ENCODE data around the gene SETMAR. TPM values are rescaled to one million over a fixed set of nuclear protein-coding genes. Genes with fewer than 3 reads are reported as not detected.

The SETMAR gene
- total and polyA plus RNA-seq, 3 experiments from 2014 or later: 12.0 to 18.6 (median 18.4) TPM

- Mint-ChIP-seq H3K9me3 (peaks cover 5 to 11% (median 9%) of the 10 kb centered on the region in 5 donors), H3K27ac (no peak overlapping the region), H3K4me1 (no peaks in the 10 kb centered on the region), H3K27me3 (no peaks in the 10 kb centered on the region), H3K4me3 (no peak overlapping the region), H3K36me3 (peaks cover 7 to 12% (median 12%) of the 10 kb centered on the region in 3 donors)
- no peaks in the 10 kb centered on the region for H3K9me3 ChIP-seq (ENCODE audit: low read length)
- no peak overlapping the region for H3K4me3 ChIP-seq (ENCODE audit: low read length)
- no peaks in the 10 kb centered on the region for H3K4me1 ChIP-seq (ENCODE audit: insufficient read depth, low read length)
- DNase-seq: no peak
- no peaks in the 10 kb centered on the region for H3K36me3 ChIP-seq (ENCODE audit: insufficient read depth, low read length)
- no peaks in the 10 kb centered on the region for H3K27me3 ChIP-seq (ENCODE audit: insufficient read depth, low read length, poor library complexity, severe bottlenecking)
- H3K27ac ChIP-seq (ENCODE audit: low read depth, low read length): no peak overlapping the region
- CTCF ChIA-PET: interaction anchor here (0.7 kb wide), 1 partner anchor 16 kb away, joined by 3 read pairs; no protein-coding TSS in a partner anchor
- POLR2A ChIA-PET: no interaction called here
Observed at GRCh38 chr3:4334548-4334947, 31.4 kb downstream of the SETMAR start.

DNA sequence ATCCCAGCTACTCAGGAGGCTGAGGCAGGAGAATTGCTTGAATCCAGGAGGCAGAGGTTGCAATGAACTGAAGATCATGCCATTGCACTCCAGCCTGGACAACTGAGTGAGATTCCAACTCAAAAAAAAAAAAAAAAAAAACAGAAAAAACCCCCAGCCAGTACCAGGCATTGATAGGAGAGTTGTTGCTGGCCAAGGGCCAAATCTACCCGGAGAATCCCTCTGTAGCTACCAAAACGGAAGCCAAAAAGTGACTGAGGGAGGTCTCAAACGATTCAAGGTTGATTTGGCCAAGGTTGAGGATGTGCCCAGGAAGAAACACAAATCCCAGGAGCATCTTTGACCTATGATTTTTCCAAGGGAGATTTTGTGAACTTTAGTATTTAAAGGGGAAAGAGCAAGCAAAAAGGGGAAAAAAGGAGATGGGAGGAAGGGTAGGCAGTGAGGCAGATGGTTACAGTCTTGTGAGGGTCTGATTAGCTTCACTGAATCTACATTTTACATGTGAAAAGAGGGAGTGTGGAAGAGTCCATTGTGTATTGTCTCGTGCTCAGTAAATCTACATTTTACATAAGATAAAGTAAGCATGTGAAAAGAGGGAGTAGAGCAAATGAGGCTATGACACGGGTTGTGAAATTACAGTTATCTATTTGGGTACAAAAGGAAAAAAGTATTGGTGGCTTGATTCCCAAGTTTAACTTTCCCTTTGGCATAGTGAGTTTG is 32.8 kb downstream of the SETMAR start:
- no peak overlapping the region for H3K4me3 ChIP-seq (ENCODE audit: low read length)
- H3K4me1 ChIP-seq (ENCODE audit: insufficient read depth, low read length): no peaks in the 10 kb centered on the region
- H3K9me3 ChIP-seq (ENCODE audit: low read length): no peaks in the 10 kb centered on the region
- Mint-ChIP-seq H3K4me1 (no peaks in the 10 kb centered on the region), H3K27ac (no peak overlapping the region), H3K4me3 (no peak overlapping the region), H3K9me3 (no peaks in the 10 kb centered on the region), H3K27me3 (peaks cover 0 to 1% of the 10 kb centered on the region in 2 donors), H3K36me3 (peaks cover 0 to 13% (median 10%) of the 10 kb centered on the region in 3 donors)
- no peak overlapping the region for H3K27ac ChIP-seq (ENCODE audit: low read depth, low read length)
- H3K36me3 ChIP-seq (ENCODE audit: insufficient read depth, low read length): no peaks in the 10 kb centered on the region
- POLR2A ChIA-PET: no interaction called here
- CTCF ChIA-PET: no interaction called here
- no peaks in the 10 kb centered on the region for H3K27me3 ChIP-seq (ENCODE audit: insufficient read depth, low read length, poor library complexity, severe bottlenecking)
- no peak for DNase-seq

DNA sequence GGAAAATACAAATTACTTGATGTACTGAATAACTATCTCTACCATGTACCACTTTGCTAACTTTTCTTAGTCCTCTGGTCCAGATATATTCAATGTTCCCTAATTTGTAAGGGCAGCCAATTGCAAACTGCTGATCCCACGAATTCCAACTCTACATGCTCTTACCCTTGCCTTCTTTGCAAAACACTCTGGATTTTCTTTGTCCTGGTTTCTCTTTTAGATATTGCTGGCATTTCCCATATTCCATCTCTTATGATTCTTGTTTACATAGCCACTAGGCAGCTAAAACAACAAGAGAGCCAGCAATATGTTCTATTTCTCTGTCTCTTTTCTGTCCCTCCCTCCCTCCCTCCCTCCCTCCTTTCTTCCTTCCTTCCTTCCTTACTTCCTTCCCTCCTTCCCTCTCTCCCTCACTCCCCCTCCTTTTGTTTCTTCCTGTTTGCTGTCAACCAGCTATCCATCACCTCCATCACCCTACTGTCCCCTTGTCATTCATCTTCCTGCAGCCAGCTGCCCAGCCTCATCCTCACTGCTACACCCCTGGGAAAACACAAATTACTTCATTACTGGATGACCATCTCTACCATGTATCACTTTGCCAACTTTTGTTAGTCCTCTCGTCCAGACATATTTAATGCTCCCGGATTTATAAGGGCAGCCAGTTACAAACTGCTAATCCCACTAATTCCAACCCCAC is 33.8 kb downstream of the SETMAR start:
- H3K36me3 ChIP-seq (ENCODE audit: insufficient read depth, low read length): no peaks in the 10 kb centered on the region
- H3K4me1 ChIP-seq (ENCODE audit: insufficient read depth, low read length): no peaks in the 10 kb centered on the region
- peaks cover 0 to 13% (median 10%) of the 10 kb centered on the region in 3 donors for H3K36me3 Mint-ChIP-seq
- H3K9me3 Mint-ChIP-seq: no peaks in the 10 kb centered on the region
- ChIA-PET CTCF (no interaction called here), POLR2A (no interaction called here)
- H3K4me3 Mint-ChIP-seq: no peak overlapping the region
- no peak for DNase-seq
- H3K27ac ChIP-seq (ENCODE audit: low read depth, low read length): no peak overlapping the region
- peak overlapping the region in 1 of 8 donors; percentile 22 for H3K27ac Mint-ChIP-seq
- no peaks in the 10 kb centered on the region for H3K9me3 ChIP-seq (ENCODE audit: low read length)
- no peaks in the 10 kb centered on the region for H3K27me3 ChIP-seq (ENCODE audit: insufficient read depth, low read length, poor library complexity, severe bottlenecking)
- H3K4me1 Mint-ChIP-seq: no peaks in the 10 kb centered on the region
- no peak overlapping the region for H3K4me3 ChIP-seq (ENCODE audit: low read length)
- peaks cover 0 to 2% of the 10 kb centered on the region in 2 donors for H3K27me3 Mint-ChIP-seq

- H3K4me1 Mint-ChIP-seq: no peaks in the 10 kb centered on the region
- Histone ChIP-seq H3K4me3 (ENCODE audit: low read length) (no peak overlapping the region), H3K36me3 (ENCODE audit: insufficient read depth, low read length) (no peaks in the 10 kb centered on the region), H3K27me3 (ENCODE audit: insufficient read depth, low read length, poor library complexity, severe bottlenecking) (no peaks in the 10 kb centered on the region), H3K4me1 (ENCODE audit: insufficient read depth, low read length) (no peaks in the 10 kb centered on the region), H3K27ac (ENCODE audit: low read depth, low read length) (no peak overlapping the region), H3K9me3 (ENCODE audit: low read length) (no peaks in the 10 kb centered on the region)
- H3K27me3 Mint-ChIP-seq: peaks cover 0 to 2% of the 10 kb centered on the region in 2 donors
- peaks cover 0 to 14% (median 10%) of the 10 kb centered on the region in 3 donors for H3K36me3 Mint-ChIP-seq
- no peaks in the 10 kb centered on the region for H3K9me3 Mint-ChIP-seq
- POLR2A ChIA-PET: no interaction called here
- no peak for DNase-seq
- CTCF ChIA-PET: interaction anchor here (1.2 kb wide), 1 partner anchor 12 kb away, joined by 5 read pairs; no protein-coding TSS in a partner anchor
- H3K27ac Mint-ChIP-seq: no peak overlapping the region
- no peak overlapping the region for H3K4me3 Mint-ChIP-seq
Observed at GRCh38 chr3:4338751-4339150, 35.6 kb downstream of the SETMAR start.

DNA sequence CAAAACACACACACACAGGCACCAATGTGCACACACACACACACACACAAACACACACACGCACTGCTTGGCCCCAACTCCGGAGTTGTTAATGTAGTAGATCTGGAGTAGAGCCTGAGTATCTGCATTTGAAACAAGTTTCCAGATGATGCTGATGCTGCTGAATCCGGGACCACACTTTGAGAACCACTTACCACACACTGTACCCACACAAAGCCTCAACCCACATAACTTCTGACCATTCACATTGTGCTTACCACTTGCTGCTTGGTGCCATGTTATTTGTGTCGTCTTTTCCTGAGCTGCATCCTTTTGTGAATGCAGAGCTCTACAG is 36.9 kb downstream of the SETMAR start:
- H3K27me3 Mint-ChIP-seq: peaks cover 0 to 2% of the 10 kb centered on the region in 2 donors

DNA sequence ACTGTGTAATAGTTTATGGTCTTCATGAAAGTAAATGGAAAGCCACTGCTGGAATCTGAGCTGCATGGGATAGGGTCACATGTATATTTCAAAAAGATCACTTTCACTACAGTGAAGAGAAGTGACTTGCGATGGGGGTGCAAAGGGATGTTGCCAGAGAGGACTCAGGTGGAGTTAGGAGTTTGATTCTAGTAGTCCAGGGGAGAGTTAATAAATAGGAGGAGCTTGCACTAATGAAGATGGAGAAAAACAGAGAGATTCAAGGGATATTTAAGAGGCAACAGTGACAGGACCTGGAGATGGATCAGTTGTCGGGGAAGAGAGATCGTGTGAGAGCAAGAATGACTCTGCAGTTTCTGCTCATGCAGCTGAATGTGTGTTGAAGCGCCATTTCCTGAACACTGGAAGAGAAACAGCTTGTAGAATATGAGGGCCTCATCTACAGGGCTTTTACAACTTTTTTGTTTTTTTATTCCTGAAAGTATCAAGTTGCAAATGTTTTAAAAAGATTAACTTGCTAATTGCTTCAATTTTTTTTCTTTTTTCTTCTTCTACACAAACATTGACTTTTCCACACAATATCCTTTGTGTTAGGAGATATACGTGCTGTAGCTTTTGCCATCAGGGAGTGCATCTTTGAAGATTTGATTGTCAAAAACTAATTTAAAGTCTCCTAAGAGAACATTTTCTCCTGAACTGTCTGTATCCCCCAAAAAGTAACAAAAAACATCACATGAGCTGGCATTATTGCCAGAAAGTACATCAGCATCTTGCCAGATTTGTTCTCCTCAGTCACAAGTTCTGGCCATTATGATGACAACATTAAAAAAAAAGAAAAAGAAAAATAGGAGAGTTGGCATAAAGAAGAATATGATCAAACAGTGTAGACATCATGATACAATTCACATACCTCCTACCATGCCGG is 37.5 kb downstream of the SETMAR start:
- no peak overlapping the region for H3K4me3 ChIP-seq (ENCODE audit: low read length)

More for the DNA sequence above, 36.9 kb downstream of the SETMAR start:
- H3K4me1 ChIP-seq (ENCODE audit: insufficient read depth, low read length): no peaks in the 10 kb centered on the region
- Mint-ChIP-seq H3K36me3 (peaks cover 0 to 19% (median 13%) of the 10 kb centered on the region in 3 donors), H3K27ac (no peak overlapping the region), H3K4me3 (no peak overlapping the region), H3K4me1 (no peaks in the 10 kb centered on the region), H3K9me3 (no peaks in the 10 kb centered on the region)
- ChIA-PET POLR2A (no interaction called here), CTCF (interaction anchor here (1.3 to 1.6 kb wide), 2 partner anchors 11 to 33 kb away, joined by 3 read pairs; no protein-coding TSS in a partner anchor)
- H3K27ac ChIP-seq (ENCODE audit: low read depth, low read length): no peak overlapping the region
- H3K9me3 ChIP-seq (ENCODE audit: low read length): no peaks in the 10 kb centered on the region
- no peaks in the 10 kb centered on the region for H3K36me3 ChIP-seq (ENCODE audit: insufficient read depth, low read length)
- no peaks in the 10 kb centered on the region for H3K27me3 ChIP-seq (ENCODE audit: insufficient read depth, low read length, poor library complexity, severe bottlenecking)
- H3K4me3 ChIP-seq (ENCODE audit: low read length): no peak overlapping the region
- no peak for DNase-seq

GRCh38 chr3:4341336-4341675 is 38.1 kb downstream of the SETMAR start:
- POLR2A ChIA-PET: no interaction called here
- Mint-ChIP-seq H3K36me3 (peaks cover 0 to 19% (median 13%) of the 10 kb centered on the region in 3 donors), H3K27me3 (peaks cover 0 to 2% of the 10 kb centered on the region in 2 donors), H3K4me1 (no peaks in the 10 kb centered on the region), H3K27ac (no peak overlapping the region), H3K9me3 (no peaks in the 10 kb centered on the region), H3K4me3 (no peak overlapping the region)
- no peak for DNase-seq
- H3K36me3 ChIP-seq (ENCODE audit: insufficient read depth, low read length): no peaks in the 10 kb centered on the region
- no peak overlapping the region for H3K27ac ChIP-seq (ENCODE audit: low read depth, low read length)
- H3K4me3 ChIP-seq (ENCODE audit: low read length): no peak overlapping the region
- no peaks in the 10 kb centered on the region for H3K27me3 ChIP-seq (ENCODE audit: insufficient read depth, low read length, poor library complexity, severe bottlenecking)
- CTCF ChIA-PET: interaction anchor here (0.8 to 1.7 kb wide), 4 partner anchors 9 to 292 kb away, joined by 3 to 11 read pairs (median 4); no protein-coding TSS in a partner anchor
- H3K9me3 ChIP-seq (ENCODE audit: low read length): no peaks in the 10 kb centered on the region
- no peaks in the 10 kb centered on the region for H3K4me1 ChIP-seq (ENCODE audit: insufficient read depth, low read length)

More for the DNA sequence above, 37.5 kb downstream of the SETMAR start:
- Mint-ChIP-seq H3K36me3 (peaks cover 0 to 19% (median 13%) of the 10 kb centered on the region in 3 donors), H3K9me3 (no peaks in the 10 kb centered on the region), H3K4me3 (no peak overlapping the region), H3K27ac (peak overlapping the region in 2 of 8 donors; percentile 55 to 61), H3K4me1 (no peaks in the 10 kb centered on the region), H3K27me3 (peaks cover 0 to 2% of the 10 kb centered on the region in 2 donors)
- Histone ChIP-seq H3K4me1 (ENCODE audit: insufficient read depth, low read length) (no peaks in the 10 kb centered on the region), H3K27me3 (ENCODE audit: insufficient read depth, low read length, poor library complexity, severe bottlenecking) (no peaks in the 10 kb centered on the region), H3K36me3 (ENCODE audit: insufficient read depth, low read length) (no peaks in the 10 kb centered on the region), H3K9me3 (ENCODE audit: low read length) (no peaks in the 10 kb centered on the region), H3K27ac (ENCODE audit: low read depth, low read length) (no peak overlapping the region)
- ChIA-PET CTCF (interaction anchor here (0.8 to 1.7 kb wide), 4 partner anchors 10 to 34 kb away, joined by 3 to 11 read pairs (median 3); no protein-coding TSS in a partner anchor), POLR2A (no interaction called here)
- DNase-seq: no peak

Measured in CD8-positive, alpha-beta memory T cell (primary cell).